CD4-positive, alpha-beta T cell (primary cell): ENCODE data around the gene CEBPB. TPM values are rescaled to one million over a fixed set of nuclear protein-coding genes. Genes with fewer than 3 reads are reported as not detected.
A peak's percentile ranks its signal among the peaks of the same experiment; 100 is the strongest.

Experiments
- ATAC-seq: fragments of 200-7000 bp; cut with Tn5 transposase; one replicate; pipeline ENCODE4 v1.10.0; 2022; ENCODE audit warnings: mild to moderate bottlenecking; ENCODE audit not compliant: poor library complexity
- CTCF ChIA-PET: fragments of 350-600 bp; sonication (Branson Sonifier 250); formaldehyde crosslinking; loops from one replicate; lab custom pipeline; 2021; ENCODE audit warnings: antibody characterized with exemption, inconsistent platforms; lab: Charles Lee
- POLR2A ChIA-PET: fragments of 350-600 bp; sonication (Branson Sonifier 250); formaldehyde crosslinking; loops from one replicate; lab custom pipeline; 2021; ENCODE audit warnings: antibody characterized with exemption, inconsistent platforms; lab: Charles Lee
- DNase-seq, 14 experiments: peaks; one replicate each; pipeline ENCODE4 v3.0.0-alpha.2; 2013 to 2020; ENCODE audit warnings: mixed read lengths in 2 of 14
- H3K27ac ChIP-seq, 2 donors: one replicate each; pipeline versions ENCODE4 v1.5.1 to v1.7.0; 2013; ENCODE audit warnings: low read length in 2 of 2, low read depth in 1 of 2, mild to moderate bottlenecking in 1 of 2
- H3K27me3 ChIP-seq, 2 experiments: 1 replicate in 1 of 2; 2 replicates in 1 of 2; pipeline versions ENCODE4 v1.6.1 to v1.7.0; 2013; ENCODE audit warnings: low read length in 2 of 2, control low read depth in 1 of 2, mild to moderate bottlenecking in 1 of 2, moderate library complexity in 1 of 2; ENCODE audit not compliant: insufficient read depth in 2 of 2, control insufficient read depth in 1 of 2
- H3K36me3 ChIP-seq: one replicate; pipeline ENCODE4 v1.6.1; 2013; ENCODE audit warnings: low read length, control low read depth; ENCODE audit not compliant: insufficient read depth
- H3K4me1 ChIP-seq: one replicate; pipeline ENCODE4 v1.6.1; 2013; ENCODE audit warnings: low read length, control low read depth; ENCODE audit not compliant: insufficient read depth
- H3K4me3 ChIP-seq: one replicate; pipeline ENCODE4 v1.5.1; 2013; ENCODE audit warnings: mild to moderate bottlenecking, low read length, moderate library complexity
- H3K9me3 ChIP-seq, 2 experiments: 1 replicate in 1 of 2; 2 replicates in 1 of 2; pipeline versions ENCODE4 v1.6.1 to v1.7.0; 2013; ENCODE audit warnings: low read length in 2 of 2, mild to moderate bottlenecking in 2 of 2, control low read depth in 1 of 2, moderate library complexity in 1 of 2; ENCODE audit not compliant: control insufficient read depth in 1 of 2, insufficient read depth in 1 of 2
- H3K27ac Mint-ChIP-seq: one replicate; pipeline ENCODE4 v1.8.0; 2020; ENCODE audit warnings: mixed read lengths
- H3K27me3 Mint-ChIP-seq: one replicate; pipeline ENCODE4 v1.8.0; 2021; ENCODE audit warnings: mixed read lengths
- H3K36me3 Mint-ChIP-seq: one replicate; pipeline ENCODE4 v1.8.0; 2021; ENCODE audit warnings: low read depth, mixed read lengths
- H3K4me1 Mint-ChIP-seq: one replicate; pipeline ENCODE4 v1.8.0; 2021; ENCODE audit warnings: low read depth, mixed read lengths
- H3K4me3 Mint-ChIP-seq: one replicate; pipeline ENCODE4 v1.8.0; 2020; ENCODE audit warnings: mild to moderate bottlenecking, mixed read lengths
- H3K9me3 Mint-ChIP-seq: one replicate; pipeline ENCODE4 v1.8.0; 2020; ENCODE audit warnings: mixed read lengths
- intact Hi-C, 2 experiments: fragments of 100-400 bp; cut with DNase I in 1 of 2; cut with micrococcal nuclease in 1 of 2; formaldehyde crosslinking; loops; one replicate each; pipeline versions ENCODE4 v1.15.1 to v1.9.0; 2023 to 2025; cut with DNase I, micrococcal nuclease
- total RNA-seq, 174 experiments: library from RNA in 2 of 174; stranded (reverse) in 2 of 174; gene quantifications; one replicate each; pipeline ENCODE4 v1.2.3 and lab custom pipeline; 2021 to 2026
- TF ChIP-seq, protein P1 (sequence below): fragments of 200-600 bp; IDR thresholded peaks from one replicate; pipeline ENCODE4 v1.8.0; 2022; ENCODE audit warnings: antibody characterized with exemption, mild to moderate bottlenecking

Gene CEBPB
- total RNA-seq, 2 experiments from 2014 or later, result 40.7 to 43.9 TPM

- Mint-ChIP-seq H3K27ac (peak overlapping the region; percentile 99), H3K9me3 (no peaks in the 10 kb centered on the region), H3K36me3 (peaks cover 65% of the 10 kb centered on the region), H3K27me3 (no peaks in the 10 kb centered on the region), H3K4me1 (peaks cover 58% of the 10 kb centered on the region), H3K4me3 (no peak overlapping the region)
- Histone ChIP-seq H3K4me3 (no peak overlapping the region), H3K4me1 (peaks cover 64% of the 10 kb centered on the region), H3K36me3 (peaks cover 35% of the 10 kb centered on the region), H3K9me3 (no peaks in the 10 kb centered on the region), H3K27me3 (no peaks in the 10 kb centered on the region), H3K27ac (peak overlapping the region in 1 of 2 donors; percentile 93)
- intact Hi-C loops, result no loop called here
- ATAC-seq (no peak), DNase-seq (no peak)
- POLR2A ChIA-PET, result interaction anchor here (1.2 kb wide), 1 partner anchor 8 kb away, joined by 7 read pairs; the partner anchor contains the start of gene PEDS1
- TF ChIP-seq, protein P1, sequence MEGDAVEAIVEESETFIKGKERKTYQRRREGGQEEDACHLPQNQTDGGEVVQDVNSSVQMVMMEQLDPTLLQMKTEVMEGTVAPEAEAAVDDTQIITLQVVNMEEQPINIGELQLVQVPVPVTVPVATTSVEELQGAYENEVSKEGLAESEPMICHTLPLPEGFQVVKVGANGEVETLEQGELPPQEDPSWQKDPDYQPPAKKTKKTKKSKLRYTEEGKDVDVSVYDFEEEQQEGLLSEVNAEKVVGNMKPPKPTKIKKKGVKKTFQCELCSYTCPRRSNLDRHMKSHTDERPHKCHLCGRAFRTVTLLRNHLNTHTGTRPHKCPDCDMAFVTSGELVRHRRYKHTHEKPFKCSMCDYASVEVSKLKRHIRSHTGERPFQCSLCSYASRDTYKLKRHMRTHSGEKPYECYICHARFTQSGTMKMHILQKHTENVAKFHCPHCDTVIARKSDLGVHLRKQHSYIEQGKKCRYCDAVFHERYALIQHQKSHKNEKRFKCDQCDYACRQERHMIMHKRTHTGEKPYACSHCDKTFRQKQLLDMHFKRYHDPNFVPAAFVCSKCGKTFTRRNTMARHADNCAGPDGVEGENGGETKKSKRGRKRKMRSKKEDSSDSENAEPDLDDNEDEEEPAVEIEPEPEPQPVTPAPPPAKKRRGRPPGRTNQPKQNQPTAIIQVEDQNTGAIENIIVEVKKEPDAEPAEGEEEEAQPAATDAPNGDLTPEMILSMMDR, result no peak
- CTCF ChIA-PET, result interaction anchor here (1.0 to 1.1 kb wide), 2 partner anchors 24 to 25 kb away, joined by 3 read pairs; no protein-coding TSS in a partner anchor
Observed at GRCh38 chr20:50145566-50145965, 45.1 kb upstream of the CEBPB start.

GRCh38 chr20:50146214-50146613 lies 44.4 kb upstream of the CEBPB start:
- Histone ChIP-seq H3K36me3 (peaks cover 29% of the 10 kb centered on the region), H3K27ac (peak overlapping the region; percentile 93), H3K9me3 (no peaks in the 10 kb centered on the region), H3K27me3 (no peaks in the 10 kb centered on the region), H3K4me1 (peaks cover 70% of the 10 kb centered on the region), H3K4me3 (peak overlapping the region; percentile 45)
- Mint-ChIP-seq H3K27ac (peak overlapping the region; percentile 99), H3K36me3 (peaks cover 65% of the 10 kb centered on the region), H3K4me1 (peaks cover 63% of the 10 kb centered on the region), H3K27me3 (no peaks in the 10 kb centered on the region), H3K4me3 (peak overlapping the region; percentile 15), H3K9me3 (no peaks in the 10 kb centered on the region)
- CTCF ChIA-PET, result interaction anchor here (1.6 kb wide), 1 partner anchor 24 kb away, joined by 5 read pairs; no protein-coding TSS in a partner anchor
- TF ChIP-seq, protein P1, result no peak
- no peak for DNase-seq
- no peak for ATAC-seq
- POLR2A ChIA-PET, result interaction anchor here (1.2 to 4.0 kb wide), 3 partner anchors 7 to 32 kb away, joined by 5 to 47 read pairs (median 7); partner anchors contain the start of genes PEDS1 and UBE2V1
- intact Hi-C loops, result no loop called here

DNA sequence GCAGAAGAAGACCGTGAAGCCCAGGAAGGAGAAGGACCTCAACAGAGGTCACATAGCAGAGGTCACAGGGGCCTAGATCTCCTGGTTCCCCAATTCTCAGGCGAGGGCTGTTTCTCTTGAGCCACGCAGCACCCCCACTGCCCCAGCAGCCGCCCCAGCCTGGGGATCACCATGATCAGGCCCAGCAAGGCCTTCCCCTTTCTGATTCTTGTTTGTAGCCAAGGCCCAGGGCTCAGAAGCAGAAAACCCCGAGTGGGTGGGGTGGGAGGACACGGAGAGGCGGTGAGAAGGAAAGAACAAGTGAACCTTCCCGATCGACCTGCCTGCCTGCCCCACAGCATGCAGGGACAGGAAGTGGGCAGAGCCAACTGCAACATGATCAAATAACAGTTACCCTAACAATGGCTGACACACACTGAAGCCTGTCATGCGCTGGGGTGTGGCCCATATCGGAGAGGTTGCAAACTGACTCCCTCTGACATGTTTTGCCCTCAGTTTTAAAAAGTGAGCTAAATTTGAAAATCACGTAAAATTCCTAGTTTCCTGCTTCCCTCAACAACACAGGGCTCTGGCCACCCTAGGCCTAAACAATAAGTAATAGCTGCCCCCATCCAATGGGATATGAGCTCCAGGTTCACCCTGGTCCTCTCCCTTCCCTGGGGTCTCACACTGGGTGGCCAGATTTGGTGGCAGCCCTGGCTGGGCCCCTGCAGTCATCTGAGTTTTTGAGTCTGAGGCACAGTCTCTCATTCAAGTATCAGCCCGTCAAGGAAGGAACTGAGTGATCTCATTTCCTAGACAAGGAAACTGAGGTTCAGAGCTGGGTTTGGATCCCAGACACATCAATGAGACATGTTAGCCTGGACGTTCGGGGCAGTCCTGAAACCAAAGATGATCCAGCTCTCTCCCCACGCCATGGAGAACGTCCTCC lies 43.6 kb upstream of the CEBPB start:
- POLR2A ChIA-PET, result interaction anchor here (0.7 to 4.0 kb wide), 5 partner anchors 9 to 44 kb away, joined by 4 to 47 read pairs (median 5); partner anchors contain the start of genes CEBPB and UBE2V1
- peak; percentile 63 to 93 (median 75) for DNase-seq
- H3K27me3 Mint-ChIP-seq, result no peaks in the 10 kb centered on the region

More for the DNA sequence above, 43.6 kb upstream of the CEBPB start:
- Histone ChIP-seq H3K27me3 (no peaks in the 10 kb centered on the region), H3K9me3 (no peaks in the 10 kb centered on the region), H3K27ac (peak overlapping the region; percentile 93), H3K4me1 (peaks cover 78% of the 10 kb centered on the region), H3K36me3 (peaks cover 22% of the 10 kb centered on the region), H3K4me3 (peak overlapping the region; percentile 45)
- TF ChIP-seq, protein P1, result no peak
- Mint-ChIP-seq H3K4me1 (peaks cover 70% of the 10 kb centered on the region), H3K9me3 (no peaks in the 10 kb centered on the region), H3K27ac (peak overlapping the region; percentile 99), H3K36me3 (peaks cover 57% of the 10 kb centered on the region), H3K4me3 (peak overlapping the region; percentile 85)
- ATAC-seq, result peak; percentile 99
- intact Hi-C loops, result loop anchor here in 1 of 2 experiments (1.0 kb wide), 2 partner anchors 22 to 34 kb away; partner anchors contain the start of gene UBE2V1
- CTCF ChIA-PET, result interaction anchor here (1.0 to 3.0 kb wide), 3 partner anchors 23 to 168 kb away, joined by 4 to 12 read pairs (median 5); no protein-coding TSS in a partner anchor
